SK-N-SH treated with all-trans-retinoic acid at 6 μM for 48 hours (cell line): ENCODE results near the gene MSMB.

Source experiments
- ATAC-seq: fragments of 200-7000 bp; cut with Tn5 transposase; 3 replicates; pipeline ENCODE4 v1.9.1; 2020; ENCODE audit warnings: mild to moderate bottlenecking, moderate library complexity
- ARNTL ChIP-seq: fragments of 450-650 bp; formaldehyde crosslinking; IDR thresholded peaks from 2 replicates; pipeline ENCODE4 v1.5.0; 2020; ENCODE audit warnings: low read depth, mild to moderate bottlenecking, moderate library complexity, borderline replicate concordance
- BACH2 ChIP-seq: fragments of 250-450 bp; sonication (Bioruptor Pico); IDR thresholded peaks from 2 replicates; pipeline ENCODE4 v1.9.0; 2021; ENCODE audit warnings: mild to moderate bottlenecking, borderline replicate concordance
- CREB5 ChIP-seq: fragments of 250-450 bp; sonication (Bioruptor Pico); IDR thresholded peaks from 2 replicates; pipeline ENCODE4 v1.5.1; 2020; ENCODE audit warnings: low read depth, mild to moderate bottlenecking, moderate library complexity
- CSDC2 ChIP-seq: fragments of 250-450 bp; sonication (Bioruptor Pico); IDR thresholded peaks from 2 replicates; pipeline ENCODE4 v1.5.0; 2020; ENCODE audit warnings: mild to moderate bottlenecking, moderate library complexity
- CSRNP3 ChIP-seq: fragments of 250-450 bp; sonication (Bioruptor Pico); IDR thresholded peaks from 2 replicates; pipeline ENCODE4 v1.5.1; 2021; ENCODE audit warnings: mild to moderate bottlenecking, moderate library complexity
- ESRRG ChIP-seq: fragments of 250-450 bp; sonication (Bioruptor Pico); IDR thresholded peaks from 2 replicates; pipeline ENCODE4 v1.6.1; 2021; ENCODE audit warnings: mild to moderate bottlenecking
- GLIS3 ChIP-seq: fragments of 250-450 bp; sonication (Bioruptor Pico); IDR thresholded peaks from 2 replicates; pipeline ENCODE4 v1.5.0; 2020; ENCODE audit warnings: mild to moderate bottlenecking, moderate library complexity
- ISL1 ChIP-seq: fragments of 250-450 bp; sonication (Bioruptor Pico); IDR thresholded peaks from 2 replicates; pipeline ENCODE4 v2.1.2; 2022; ENCODE audit warnings: mild to moderate bottlenecking, moderate library complexity
- PPARA ChIP-seq: fragments of 250-450 bp; sonication (Bioruptor Pico); IDR thresholded peaks from 2 replicates; pipeline ENCODE4 v1.5.0; 2020; ENCODE audit warnings: mild to moderate bottlenecking, borderline replicate concordance
- SNAI2 ChIP-seq: fragments of 250-450 bp; sonication (Bioruptor Pico); IDR thresholded peaks from 2 replicates; pipeline ENCODE4 v1.5.0; 2020; ENCODE audit warnings: mild to moderate bottlenecking, moderate library complexity
- TCF4 ChIP-seq: fragments of 250-450 bp; sonication (Bioruptor Pico); IDR thresholded peaks from 2 replicates; pipeline ENCODE4 v1.8.0; 2021; ENCODE audit warnings: mild to moderate bottlenecking, moderate library complexity, borderline replicate concordance
- TSHZ2 ChIP-seq: fragments of 250-450 bp; sonication (Bioruptor Pico); IDR thresholded peaks from 2 replicates; pipeline ENCODE4 v1.5.0; 2020; ENCODE audit warnings: mild to moderate bottlenecking, moderate library complexity
- ZNF565 ChIP-seq: fragments of 450-650 bp; formaldehyde crosslinking; conservative IDR thresholded peaks from 2 replicates; pipeline ENCODE4 v1.5.0; 2020; ENCODE audit warnings: low read depth, mild to moderate bottlenecking, moderate library complexity
- ZNF70 ChIP-seq: fragments of 450-650 bp; formaldehyde crosslinking; IDR thresholded peaks from 2 replicates; pipeline ENCODE4 v1.5.0; 2020; ENCODE audit warnings: mild to moderate bottlenecking, moderate library complexity
- ZNF8 ChIP-seq: fragments of 450-650 bp; formaldehyde crosslinking; IDR thresholded peaks from 2 replicates; pipeline ENCODE4 v1.5.0; 2020; ENCODE audit warnings: mild to moderate bottlenecking, moderate library complexity
- TF ChIP-seq, protein P1 (sequence below): fragments of 250-450 bp; sonication (Bioruptor Pico); IDR thresholded peaks from 2 replicates; pipeline ENCODE4 v1.8.0; 2020; ENCODE audit warnings: mild to moderate bottlenecking, moderate library complexity, borderline replicate concordance

MSMB gene, protein sequence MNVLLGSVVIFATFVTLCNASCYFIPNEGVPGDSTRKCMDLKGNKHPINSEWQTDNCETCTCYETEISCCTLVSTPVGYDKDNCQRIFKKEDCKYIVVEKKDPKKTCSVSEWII

GRCh38 chr10:46046261-46046660 lies at the start of gene MSMB:
Gene MSMB, minus strand, starts transcription at chr10:46046269. Its CDS starts 32 bp downstream, at chr10:46046237.
- no peak for ATAC-seq
- TF ChIP-seq PPARA (CRISPR knock-in tag): no peak
- TF ChIP-seq ZNF565 (CRISPR knock-in tag): no peak
- TF ChIP-seq, protein P1, sequence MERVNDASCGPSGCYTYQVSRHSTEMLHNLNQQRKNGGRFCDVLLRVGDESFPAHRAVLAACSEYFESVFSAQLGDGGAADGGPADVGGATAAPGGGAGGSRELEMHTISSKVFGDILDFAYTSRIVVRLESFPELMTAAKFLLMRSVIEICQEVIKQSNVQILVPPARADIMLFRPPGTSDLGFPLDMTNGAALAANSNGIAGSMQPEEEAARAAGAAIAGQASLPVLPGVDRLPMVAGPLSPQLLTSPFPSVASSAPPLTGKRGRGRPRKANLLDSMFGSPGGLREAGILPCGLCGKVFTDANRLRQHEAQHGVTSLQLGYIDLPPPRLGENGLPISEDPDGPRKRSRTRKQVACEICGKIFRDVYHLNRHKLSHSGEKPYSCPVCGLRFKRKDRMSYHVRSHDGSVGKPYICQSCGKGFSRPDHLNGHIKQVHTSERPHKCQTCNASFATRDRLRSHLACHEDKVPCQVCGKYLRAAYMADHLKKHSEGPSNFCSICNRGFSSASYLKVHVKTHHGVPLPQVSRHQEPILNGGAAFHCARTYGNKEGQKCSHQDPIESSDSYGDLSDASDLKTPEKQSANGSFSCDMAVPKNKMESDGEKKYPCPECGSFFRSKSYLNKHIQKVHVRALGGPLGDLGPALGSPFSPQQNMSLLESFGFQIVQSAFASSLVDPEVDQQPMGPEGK (CRISPR knock-in tag): no peak
- TF ChIP-seq ESRRG (CRISPR knock-in tag): no peak
- no peak for TF ChIP-seq TCF4 (CRISPR knock-in tag)
- TF ChIP-seq CSDC2: no peak

GRCh38 chr10:46094931-46095750 lies 49.1 kb upstream of the MSMB start:
- 0 out of 3 replicates have a peak, but pooled peaks have one; percentile 9 for ATAC-seq

More at GRCh38 chr10:46094931-46095750, 49.1 kb upstream of the MSMB start:
- TF ChIP-seq GLIS3 (CRISPR knock-in tag): no peak
- no peak for TF ChIP-seq SNAI2 (CRISPR knock-in tag)
- TF ChIP-seq TSHZ2 (CRISPR knock-in tag): no peak
- no peak for TF ChIP-seq CSDC2
- no peak for TF ChIP-seq ESRRG (CRISPR knock-in tag)
- TF ChIP-seq, protein P1 (CRISPR knock-in tag): no peak
- no peak for TF ChIP-seq ARNTL (CRISPR knock-in tag)
- TF ChIP-seq ISL1 (CRISPR knock-in tag): no peak
- TF ChIP-seq ZNF70 (CRISPR knock-in tag): no peak
- TF ChIP-seq ZNF8: no peak
- no peak for TF ChIP-seq CSRNP3 (CRISPR knock-in tag)
- no peak for TF ChIP-seq ZNF565 (CRISPR knock-in tag)
- no peak for TF ChIP-seq BACH2
- TF ChIP-seq CREB5 (CRISPR knock-in tag): no peak
